GM18867 (cell line): ENCODE data around the gene ZNF346.

Experiments used
- ATAC-seq: cut with Tn5 transposase; IDR thresholded peaks from one replicate; pipeline ENCODE4 v1.9.1; 2021; ENCODE audit warnings: mild to moderate bottlenecking, moderate library complexity; ENCODE audit not compliant: unreplicated experiment

Gene ZNF346

DNA sequence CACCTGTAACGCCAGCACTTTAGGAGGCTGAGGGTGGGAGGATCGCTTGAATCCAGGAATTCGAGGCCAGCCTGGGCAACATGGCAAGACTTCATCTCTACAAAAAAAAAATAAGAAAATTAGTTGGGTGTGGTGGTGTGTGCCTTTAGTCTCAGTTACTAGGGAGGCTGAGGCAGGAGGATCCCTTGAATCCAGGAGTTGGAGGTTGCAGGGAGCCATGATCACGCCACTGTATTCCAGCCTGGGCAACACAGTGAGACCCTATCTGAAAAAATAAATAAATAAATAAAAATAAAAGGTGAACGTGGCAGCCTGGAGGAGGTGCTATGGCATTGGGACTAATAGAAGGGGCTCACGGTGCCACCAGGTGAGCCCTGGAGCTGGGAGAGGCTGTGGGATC is 71.3 kb downstream of the ZNF346 start:
- ATAC-seq, result no peak

GRCh38 chr5:177094224-177095087 is 72.0 kb downstream of the ZNF346 start:
- no peak for ATAC-seq

GRCh38 chr5:177095088-177095669 is 72.7 kb downstream of the ZNF346 start:
- no peak for ATAC-seq

GRCh38 chr5:177096162-177097015 is 73.9 kb downstream of the ZNF346 start:
- no peak for ATAC-seq

GRCh38 chr5:177097016-177097985 is 74.8 kb downstream of the ZNF346 start:
- ATAC-seq, result no peak

- no peak for ATAC-seq
Measured at GRCh38 chr5:177098120-177098469, 75.6 kb downstream of the ZNF346 start.

DNA sequence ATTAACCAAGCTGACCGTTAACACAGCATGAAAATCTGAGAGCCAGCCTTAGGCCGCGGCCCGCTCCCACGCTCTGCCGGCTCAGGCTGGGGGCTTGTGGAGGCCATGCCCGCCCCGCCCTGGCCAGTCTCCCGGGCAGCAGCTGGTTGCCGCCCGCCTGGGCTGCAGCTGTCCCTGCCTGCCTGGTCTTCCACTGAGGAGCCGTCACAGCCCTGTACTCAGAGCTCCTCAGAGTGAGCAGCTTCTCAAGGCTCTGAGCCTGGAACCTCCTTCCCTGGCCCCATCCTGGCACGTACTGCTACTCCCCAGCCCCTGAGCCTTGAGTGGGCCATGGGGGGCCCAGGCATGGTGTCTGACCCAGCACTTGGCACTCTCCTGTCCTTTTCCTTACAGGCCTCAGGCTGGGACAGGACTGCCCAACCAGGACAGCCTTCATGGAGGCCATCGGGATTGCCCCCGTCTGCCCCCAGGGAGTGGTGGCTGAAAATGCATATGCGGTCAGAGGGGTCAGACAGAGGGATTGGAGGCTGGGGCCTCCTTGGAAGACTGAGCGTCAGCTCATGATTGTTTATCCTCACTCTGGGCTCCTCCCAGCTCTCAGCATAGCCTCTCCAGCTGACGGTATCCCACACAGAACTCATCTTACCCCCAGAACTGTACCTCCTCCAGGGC is 76.1 kb downstream of the ZNF346 start:
- no peak for ATAC-seq

GRCh38 chr5:177099422-177100093 is 77.1 kb downstream of the ZNF346 start:
- ATAC-seq, result no peak

- no peak for ATAC-seq
Measured at GRCh38 chr5:177100714-177101121, 78.2 kb downstream of the ZNF346 start.

GRCh38 chr5:177103523-177104253 is 81.2 kb downstream of the ZNF346 start:
- ATAC-seq, result no peak

- no peak for ATAC-seq
Measured at GRCh38 chr5:177105691-177106476, 83.4 kb downstream of the ZNF346 start.

GRCh38 chr5:177107159-177107558 is 84.7 kb downstream of the ZNF346 start:
- ATAC-seq, result no peak

- no peak for ATAC-seq
Measured at GRCh38 chr5:177109810-177110209, 87.3 kb downstream of the ZNF346 start.

DNA sequence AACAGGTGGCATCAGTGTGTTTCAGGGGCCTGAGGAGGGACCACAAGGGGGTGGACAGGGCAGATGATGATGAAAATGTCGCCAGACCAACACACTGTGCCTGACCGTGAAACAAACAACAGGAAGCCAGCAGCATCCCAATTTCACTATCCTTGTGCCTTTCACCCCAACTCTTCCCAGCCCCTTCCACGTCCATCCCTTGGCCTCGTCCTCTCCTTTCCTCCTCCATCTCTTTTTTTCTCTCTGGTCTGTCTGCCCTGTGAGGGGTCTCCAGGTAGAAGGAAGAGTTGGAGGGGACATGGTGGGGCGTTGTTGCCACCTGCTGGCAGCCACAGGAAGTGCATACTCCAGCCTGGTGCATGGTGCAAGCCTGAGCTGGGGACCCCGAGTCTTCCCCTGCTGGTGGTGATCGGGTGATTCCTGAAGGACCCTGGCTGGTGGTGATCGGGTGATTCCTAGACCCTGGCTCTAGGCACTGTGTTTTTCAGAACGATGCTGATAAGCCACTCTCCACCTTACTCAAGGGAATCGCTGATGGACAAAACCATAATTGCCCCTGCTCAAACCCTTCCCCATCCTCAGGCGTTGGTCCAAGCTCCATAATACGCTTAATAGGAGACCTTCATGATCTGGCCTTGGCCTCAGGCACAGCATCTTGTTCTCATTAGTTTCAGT is 89.4 kb downstream of the ZNF346 start:
- peak; percentile 63 for ATAC-seq

DNA sequence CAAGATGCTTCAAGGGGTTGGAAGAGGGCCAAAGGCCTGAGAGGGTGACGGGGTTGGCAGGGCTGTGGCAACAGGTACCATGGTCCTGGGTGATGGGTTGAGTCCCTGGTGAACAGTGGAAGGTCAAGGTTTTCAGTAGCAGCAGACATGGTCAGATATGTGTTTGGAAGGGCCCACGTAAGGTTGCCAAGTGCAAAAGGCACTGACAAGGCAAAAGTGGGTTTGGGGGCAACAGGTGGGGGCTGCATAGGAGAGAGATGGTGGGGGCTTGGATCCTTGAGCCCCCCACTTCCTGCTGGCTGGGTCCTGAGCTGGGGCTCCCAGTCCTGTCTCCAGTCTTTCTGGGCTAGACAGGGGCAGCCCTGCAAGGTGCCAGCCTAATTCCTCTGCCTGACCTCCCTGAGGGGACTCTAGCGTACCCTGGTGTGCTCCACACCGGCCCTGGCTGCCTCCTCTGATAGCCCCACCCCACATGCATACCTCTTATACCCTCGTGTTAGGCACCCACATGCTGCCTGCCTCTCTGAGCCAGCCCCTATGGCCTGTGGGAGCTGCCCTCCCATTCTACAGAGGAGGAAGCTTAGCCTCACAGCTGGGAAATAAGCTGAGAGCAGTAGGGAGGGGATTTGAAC is 90.2 kb downstream of the ZNF346 start:
- ATAC-seq, result no peak

- ATAC-seq, result no peak
Measured at GRCh38 chr5:177113566-177114424, 91.3 kb downstream of the ZNF346 start.
